Lung (tissue), 16 donors: ENCODE measurements around the gene ETV3. TPM values are rescaled to one million over a fixed set of nuclear protein-coding genes. Genes with fewer than 3 reads are reported as not detected.
"Not testable (repeated sequence)": the region's sequence is repeated elsewhere in the genome, so short reads cannot be mapped to it uniquely, and the experiment has no call there.

ENCODE experiments used
- ATAC-seq: fragments of 200-7000 bp; cut with Tn5 transposase; one replicate; pipeline ENCODE4 v1.9.1; 2020; ENCODE audit warnings: moderate number of reproducible peaks; ENCODE audit not compliant: insufficient read depth, low FRiP score
- DNase-seq, 3 donors: peaks; one replicate each; pipeline ENCODE4 v3.0.0-alpha.2; 2013 to 2017
- H3K27ac ChIP-seq, 2 donors: one replicate each; pipeline ENCODE4 v1.5.1; 2013; ENCODE audit warnings: mild to moderate bottlenecking in 2 of 2, moderate library complexity in 2 of 2, control low read depth in 1 of 2, inconsistent platforms in 1 of 2, low read depth in 1 of 2, low read length in 1 of 2
- H3K27me3 ChIP-seq, 3 donors: one replicate each; pipeline ENCODE4 v1.5.1; 2013; ENCODE audit warnings: low read length in 2 of 3; ENCODE audit not compliant: control insufficient read depth in 3 of 3, insufficient read depth in 3 of 3
- H3K36me3 ChIP-seq, 4 donors: one replicate each; pipeline ENCODE4 v1.5.1; 2013; ENCODE audit warnings: low read length in 4 of 4, mild to moderate bottlenecking in 1 of 4, moderate library complexity in 1 of 4; ENCODE audit not compliant: control insufficient read depth in 4 of 4, insufficient read depth in 4 of 4
- H3K4me1 ChIP-seq, 5 donors: one replicate each; pipeline ENCODE4 v1.5.1; 2013; ENCODE audit warnings: low read length in 5 of 5, mild to moderate bottlenecking in 2 of 5, moderate library complexity in 1 of 5; ENCODE audit not compliant: control insufficient read depth in 5 of 5, insufficient read depth in 5 of 5
- H3K4me3 ChIP-seq: one replicate; pipeline ENCODE4 v1.5.1; 2013; ENCODE audit warnings: mild to moderate bottlenecking, control low read depth, moderate library complexity
- H3K9ac ChIP-seq, 2 donors: one replicate each; pipeline ENCODE4 v1.5.1; 2013; ENCODE audit warnings: low read length in 2 of 2, control low read depth in 1 of 2; ENCODE audit not compliant: insufficient read depth in 1 of 2
- H3K9me3 ChIP-seq, 4 donors: one replicate each; pipeline ENCODE4 v1.5.1; 2013; ENCODE audit warnings: low read length in 3 of 4, mild to moderate bottlenecking in 1 of 4, moderate library complexity in 1 of 4; ENCODE audit not compliant: control insufficient read depth in 4 of 4, insufficient read depth in 3 of 4
- WGBS, 2 donors: extraction: QIAGEN DNeasy Blood & Tissue Kit; methylation state at CpG; one replicate each; pipeline ENCODE4 v1.1.7; 2013; 5-methylcytosine and 5-hydroxymethylcytosine counted together
- long read RNA-seq, 5 donors: transcript quantifications; one replicate each; lab custom pipeline, GENCODE V29; 2026
- polyA plus RNA-seq, 2 donors: library from polyadenylated mRNA; stranded (reverse); fragments of 200-250 nt; gene quantifications; one replicate each; pipeline ENCODE4 v1.2.1, GENCODE V29; 2013
- total RNA-seq, 2 donors: library from RNA; depleted of rRNA in 1 of 2; stranded (reverse); fragments of >200 nt in 1 of 2; gene quantifications; one replicate each; pipeline ENCODE4 v1.2.1, GENCODE V29; 2014 to 2021
- TF ChIP-seq, protein P1 (sequence below): IDR thresholded peaks from 2 replicates; pipeline ENCODE4 v1.5.1; 2012; ENCODE audit warnings: mild to moderate bottlenecking; ENCODE audit errors: control extremely low read depth, extremely low read depth
- donor health status: control.
- donor health status: control.
- donor health status: Bipolar disorder and iron deficiency.
- donor health status: healthy.
- donor health status: DM: yes; HTN: yes; CAD: no.

The ETV3 gene
- total RNA-seq (10 to 100 TPM; 28.0 to 31.5 TPM), polyA plus RNA-seq (10 to 100 TPM in 1 of 2 donors, 1 to 10 TPM in 1; 7.9 to 10.6 TPM)
- long read RNA-seq, donor 1, full-length matches to known transcripts = 4 of 4 reads
- long read RNA-seq, donor 1, partial matches to known transcripts = 0 of 4 reads
- long read RNA-seq, donor 1, other reads (novel, unspliced or antisense) = 0 of 4 reads
- long read RNA-seq, donor 2, full-length matches to known transcripts = 3 of 3 reads
- long read RNA-seq, donor 2, partial matches to known transcripts = 0 of 3 reads
- long read RNA-seq, donor 2, other reads (novel, unspliced or antisense) = 0 of 3 reads
- long read RNA-seq, donor 3, full-length matches to known transcripts = 1 of 1 reads
- long read RNA-seq, donor 3, partial matches to known transcripts = 0 of 1 reads
- long read RNA-seq, donor 3, other reads (novel, unspliced or antisense) = 0 of 1 reads
- long read RNA-seq, donor 4, full-length matches to known transcripts = 5 of 5 reads
- long read RNA-seq, donor 4, partial matches to known transcripts = 0 of 5 reads
- long read RNA-seq, donor 4, other reads (novel, unspliced or antisense) = 0 of 5 reads
- long read RNA-seq, donor 5, full-length matches to known transcripts = 5 of 5 reads
- long read RNA-seq, donor 5, partial matches to known transcripts = 0 of 5 reads
- long read RNA-seq, donor 5, other reads (novel, unspliced or antisense) = 0 of 5 reads

DNA sequence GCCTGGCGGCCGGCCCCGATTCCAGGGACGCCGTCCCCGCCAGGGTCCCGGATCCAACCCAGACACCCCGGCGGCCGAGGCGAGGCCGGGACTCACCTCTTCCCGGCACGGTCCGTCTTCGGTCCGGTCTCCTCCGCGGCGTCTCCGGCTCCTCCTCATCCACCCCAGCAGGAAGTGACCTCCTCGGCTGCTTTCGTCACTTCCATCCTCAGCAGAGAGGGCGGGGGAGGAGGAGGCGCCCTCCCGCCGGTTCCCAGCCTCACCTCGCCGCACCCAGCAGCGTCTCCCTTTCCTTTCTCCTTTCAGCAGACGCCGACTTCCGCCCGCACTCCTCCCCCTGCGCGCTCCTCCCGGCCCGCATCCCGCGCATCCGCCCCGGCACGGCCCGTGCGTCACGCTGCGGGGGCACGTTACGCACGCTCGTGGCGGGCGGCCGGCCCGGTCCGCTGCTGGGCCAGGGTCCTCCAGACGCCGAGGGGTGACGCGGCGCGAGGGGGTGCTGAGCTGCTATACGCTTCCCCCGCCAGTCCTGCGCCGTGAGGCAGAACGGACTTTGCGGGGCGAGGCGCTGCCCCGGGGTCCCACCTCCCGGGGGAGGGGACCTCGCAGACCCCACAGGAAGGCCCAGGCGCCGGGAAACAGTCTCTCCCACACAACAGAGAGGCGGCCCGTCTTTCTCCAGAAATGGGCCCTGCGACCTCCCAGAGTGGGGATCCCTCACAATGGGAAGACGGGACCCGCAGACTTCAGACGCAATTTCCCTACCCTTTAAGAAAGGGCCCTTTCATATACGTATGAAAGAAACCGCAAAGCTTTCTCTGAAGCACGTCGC, at the start of gene ETV3:
Gene ETV3, minus strand, starts transcription at position 176 of the 832 bp plus-strand sequence. CDS start 2,043 bp downstream, outside the sequence.
- peak; percentile 91 for ATAC-seq

DNA sequence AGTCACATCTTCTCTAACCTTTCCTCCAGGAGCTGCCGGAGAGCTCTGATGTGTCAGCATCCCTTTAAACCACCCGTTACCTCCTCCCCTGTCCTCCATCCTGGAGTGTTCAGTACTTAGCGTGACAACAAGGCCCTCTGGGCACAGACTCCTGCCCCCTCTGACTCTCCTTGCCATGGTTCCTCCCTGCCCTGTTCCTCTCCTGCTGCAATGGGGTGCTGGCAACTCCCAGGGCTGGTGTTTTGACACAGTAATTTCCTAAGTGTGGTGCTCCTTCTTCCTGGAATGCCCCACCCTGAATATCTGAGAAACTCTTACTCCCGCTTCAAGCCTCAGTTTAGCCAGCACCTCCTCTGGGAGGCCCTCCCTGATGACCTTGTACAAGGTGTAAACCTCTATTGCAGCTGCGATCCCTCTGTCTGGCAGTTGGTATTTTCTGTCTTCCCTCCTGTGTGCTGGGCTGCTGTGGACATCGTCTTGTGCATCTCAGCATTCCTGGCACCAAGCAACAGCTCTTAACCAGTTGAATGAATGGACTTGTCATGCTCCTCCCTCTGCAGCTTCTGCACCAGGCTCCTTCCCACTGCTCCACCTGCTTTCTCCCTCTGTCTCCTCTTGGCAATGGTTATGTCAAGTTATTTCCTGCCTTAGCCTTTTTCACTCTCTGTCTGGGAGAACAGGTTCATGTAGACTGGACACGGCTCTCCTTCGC, 48.2 kb upstream of the ETV3 start:
- ATAC-seq = no peak
- 75 to 92% methylated on average over 8 of the region's 8 CpGs for WGBS, 2 donors
- H3K9ac ChIP-seq = no peak overlapping the region
- H3K4me3 ChIP-seq = no peak overlapping the region
- no peaks in the 10 kb centered on the region for H3K36me3 ChIP-seq
- no peaks in the 10 kb centered on the region for H3K27me3 ChIP-seq
- peaks cover 0 to 4% (median 0%) of the 10 kb centered on the region in 5 donors for H3K4me1 ChIP-seq
- H3K9me3 ChIP-seq = peaks cover 0 to 2% (median under 1%) of the 10 kb centered on the region in 4 donors
- DNase-seq = no peak
- no peak overlapping the region for H3K27ac ChIP-seq
- TF ChIP-seq, protein P1, sequence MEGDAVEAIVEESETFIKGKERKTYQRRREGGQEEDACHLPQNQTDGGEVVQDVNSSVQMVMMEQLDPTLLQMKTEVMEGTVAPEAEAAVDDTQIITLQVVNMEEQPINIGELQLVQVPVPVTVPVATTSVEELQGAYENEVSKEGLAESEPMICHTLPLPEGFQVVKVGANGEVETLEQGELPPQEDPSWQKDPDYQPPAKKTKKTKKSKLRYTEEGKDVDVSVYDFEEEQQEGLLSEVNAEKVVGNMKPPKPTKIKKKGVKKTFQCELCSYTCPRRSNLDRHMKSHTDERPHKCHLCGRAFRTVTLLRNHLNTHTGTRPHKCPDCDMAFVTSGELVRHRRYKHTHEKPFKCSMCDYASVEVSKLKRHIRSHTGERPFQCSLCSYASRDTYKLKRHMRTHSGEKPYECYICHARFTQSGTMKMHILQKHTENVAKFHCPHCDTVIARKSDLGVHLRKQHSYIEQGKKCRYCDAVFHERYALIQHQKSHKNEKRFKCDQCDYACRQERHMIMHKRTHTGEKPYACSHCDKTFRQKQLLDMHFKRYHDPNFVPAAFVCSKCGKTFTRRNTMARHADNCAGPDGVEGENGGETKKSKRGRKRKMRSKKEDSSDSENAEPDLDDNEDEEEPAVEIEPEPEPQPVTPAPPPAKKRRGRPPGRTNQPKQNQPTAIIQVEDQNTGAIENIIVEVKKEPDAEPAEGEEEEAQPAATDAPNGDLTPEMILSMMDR = no peak

More for the DNA sequence above, at the start of gene ETV3:
- Histone ChIP-seq H3K36me3 (peaks cover 9 to 24% (median 12%) of the 10 kb centered on the region in 4 donors), H3K27ac (peak within 1 kb of the TSS; percentile 94 to 99), H3K4me1 (peaks cover 2 to 27% (median 14%) of the 10 kb centered on the region in 5 donors), H3K9ac (peak within 1 kb of the TSS; percentile 46 to 84), H3K4me3 (peak within 1 kb of the TSS; percentile 91), H3K9me3 (no peaks in the 10 kb centered on the region), H3K27me3 (no peaks in the 10 kb centered on the region)
- WGBS, 2 donors = 0% methylated on average over 72 to 85 of the region's 85 CpGs
- DNase-seq = peak; percentile 94 to 95 (median 94)
- TF ChIP-seq, protein P1 = no peak

DNA sequence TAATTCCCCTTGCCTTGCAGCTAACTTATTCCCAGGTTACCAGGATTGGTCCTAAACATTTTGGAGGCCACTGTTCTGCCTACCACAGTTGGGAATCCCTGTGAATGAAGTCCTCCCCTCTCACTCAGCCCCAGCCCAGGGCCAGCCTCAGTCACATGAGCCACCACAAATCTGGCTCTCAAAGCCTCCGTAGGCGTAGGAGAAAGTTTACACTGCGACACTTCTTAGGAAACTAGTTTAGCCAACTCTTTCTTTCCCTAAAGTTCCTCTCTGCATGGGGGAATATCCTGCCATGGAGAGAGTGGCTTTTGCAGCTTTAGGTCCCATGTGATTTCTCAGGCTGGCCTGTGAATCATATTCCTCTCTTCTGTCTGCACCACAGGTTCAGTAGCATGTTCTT, 45.7 kb upstream of the ETV3 start:
- H3K9ac ChIP-seq = no peak overlapping the region
- TF ChIP-seq, protein P1 = no peak
- no peaks in the 10 kb centered on the region for H3K27me3 ChIP-seq
- H3K4me1 ChIP-seq = peaks cover 0 to 4% (median 0%) of the 10 kb centered on the region in 5 donors
- H3K9me3 ChIP-seq = peaks cover 0 to 2% (median under 1%) of the 10 kb centered on the region in 4 donors
- ATAC-seq (no peak), DNase-seq (no peak)
- 54 to 61% methylated on average over 3 of the region's 3 CpGs for WGBS, 2 donors
- no peak overlapping the region for H3K27ac ChIP-seq
- no peaks in the 10 kb centered on the region for H3K36me3 ChIP-seq
- H3K4me3 ChIP-seq = no peak overlapping the region

DNA sequence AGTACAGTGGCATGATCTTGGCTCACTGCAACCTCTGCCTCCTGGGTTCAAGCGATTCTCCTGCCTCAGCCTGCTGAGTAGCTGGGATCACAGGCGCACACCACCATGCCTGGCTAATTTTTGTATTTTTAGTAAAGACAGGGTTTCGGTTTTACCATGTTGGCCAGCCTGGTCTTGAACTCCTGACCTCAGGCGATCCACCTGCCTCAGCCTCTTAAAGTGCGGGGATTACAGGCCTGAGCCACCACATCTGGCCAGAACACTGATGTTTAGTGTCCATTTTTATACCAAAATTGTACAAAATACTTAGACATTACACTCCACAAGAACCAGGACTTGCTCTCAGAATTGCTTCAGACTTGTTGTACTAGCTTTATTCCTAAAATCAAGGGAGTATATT, 44.2 kb upstream of the ETV3 start:
- not testable (repeated sequence) for H3K4me1 ChIP-seq, ATAC-seq, H3K4me3 ChIP-seq, H3K9me3 ChIP-seq, H3K9ac ChIP-seq, H3K27ac ChIP-seq, H3K36me3 ChIP-seq, H3K27me3 ChIP-seq, DNase-seq
- WGBS, 2 donors = 87% methylated on average over 5 of the region's 5 CpGs
